DOHH2 (cell line): ENCODE results near the gene NDP.

Experiments
- EZH2phosphoT487 ChIP-seq: fragments of 200-600 bp; sonication (generic); IDR thresholded peaks from 2 replicates; pipeline ENCODE4 v1.6.1; 2017; ENCODE audit warnings: borderline replicate concordance, mild to moderate bottlenecking, antibody characterized with exemption, low read length, moderate library complexity, mixed read lengths
- TF ChIP-seq, protein P1 (sequence below): fragments of 200-600 bp; sonication (generic); IDR thresholded peaks from one replicate; pipeline ENCODE4 v1.5.1; 2014; ENCODE audit warnings: antibody characterized with exemption, mild to moderate bottlenecking, low read depth, low read length; ENCODE audit not compliant: poor library complexity, severe bottlenecking

DNA sequence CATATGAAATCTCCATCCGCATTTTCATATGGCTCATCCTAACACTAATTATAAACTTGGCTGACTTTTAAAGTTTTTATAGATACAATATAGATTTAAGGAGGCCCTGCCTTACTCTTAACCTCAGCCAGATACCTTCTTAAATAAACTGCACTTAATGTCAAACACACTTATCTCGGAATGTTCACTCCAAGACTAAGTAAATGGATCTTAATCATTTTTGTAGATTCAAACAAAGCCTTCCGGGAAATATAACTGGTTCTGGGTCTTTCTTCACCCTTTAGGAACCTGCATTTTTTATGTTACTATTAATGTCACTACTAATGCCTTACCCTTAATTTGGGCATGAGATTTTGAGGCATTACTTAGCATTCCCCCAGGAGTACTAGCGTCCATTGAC, 43.7 kb upstream of the NDP start:
- TF ChIP-seq, protein P1, sequence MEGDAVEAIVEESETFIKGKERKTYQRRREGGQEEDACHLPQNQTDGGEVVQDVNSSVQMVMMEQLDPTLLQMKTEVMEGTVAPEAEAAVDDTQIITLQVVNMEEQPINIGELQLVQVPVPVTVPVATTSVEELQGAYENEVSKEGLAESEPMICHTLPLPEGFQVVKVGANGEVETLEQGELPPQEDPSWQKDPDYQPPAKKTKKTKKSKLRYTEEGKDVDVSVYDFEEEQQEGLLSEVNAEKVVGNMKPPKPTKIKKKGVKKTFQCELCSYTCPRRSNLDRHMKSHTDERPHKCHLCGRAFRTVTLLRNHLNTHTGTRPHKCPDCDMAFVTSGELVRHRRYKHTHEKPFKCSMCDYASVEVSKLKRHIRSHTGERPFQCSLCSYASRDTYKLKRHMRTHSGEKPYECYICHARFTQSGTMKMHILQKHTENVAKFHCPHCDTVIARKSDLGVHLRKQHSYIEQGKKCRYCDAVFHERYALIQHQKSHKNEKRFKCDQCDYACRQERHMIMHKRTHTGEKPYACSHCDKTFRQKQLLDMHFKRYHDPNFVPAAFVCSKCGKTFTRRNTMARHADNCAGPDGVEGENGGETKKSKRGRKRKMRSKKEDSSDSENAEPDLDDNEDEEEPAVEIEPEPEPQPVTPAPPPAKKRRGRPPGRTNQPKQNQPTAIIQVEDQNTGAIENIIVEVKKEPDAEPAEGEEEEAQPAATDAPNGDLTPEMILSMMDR, result no peak
- TF ChIP-seq EZH2phosphoT487, result no peak
